Astrocyte (in vitro differentiated cells and primary cell): ENCODE data around the gene MORN4. TPM values are rescaled to one million over a fixed set of nuclear protein-coding genes. Genes with fewer than 3 reads are reported as not detected.

Experiments used
- DNase-seq: peaks from one replicate; pipeline ENCODE4 v3.0.0-alpha.2; 2010; ENCODE audit warnings: low read depth
- FAIRE-seq: peaks from 2 replicates; lab custom pipeline; 2011; peaks lifted over from hg19 to GRCh38; lab: Jason Lieb, UNC
- H2AFZ ChIP-seq: 2 replicates; pipeline ENCODE4 v1.6.0; 2012; ENCODE audit warnings: low read depth, low read length, inconsistent platforms
- H3K27ac ChIP-seq: 2 replicates; pipeline ENCODE4 v1.5.1; 2011; ENCODE audit warnings: low read depth, low read length, inconsistent platforms
- H3K27me3 ChIP-seq: 2 replicates; pipeline ENCODE4 v1.6.0; 2011; ENCODE audit warnings: low read length, inconsistent platforms; ENCODE audit not compliant: insufficient read depth
- H3K36me3 ChIP-seq: 2 replicates; pipeline ENCODE4 v1.5.1; 2011; ENCODE audit warnings: low read length, inconsistent platforms; ENCODE audit not compliant: insufficient read depth
- H3K4me1 ChIP-seq: 2 replicates; pipeline ENCODE4 v1.5.1; 2011; ENCODE audit warnings: low read length, inconsistent platforms; ENCODE audit not compliant: insufficient read depth
- H3K4me2 ChIP-seq: 2 replicates; pipeline ENCODE4 v1.6.0; 2012; ENCODE audit warnings: low read length, inconsistent platforms
- H3K4me3 ChIP-seq: 2 replicates; pipeline ENCODE4 v1.5.1; 2011; ENCODE audit warnings: low read depth, mild to moderate bottlenecking, low read length, inconsistent platforms; ENCODE audit not compliant: insufficient read depth
- H3K79me2 ChIP-seq: 2 replicates; pipeline ENCODE4 v1.6.0; 2012; ENCODE audit warnings: mild to moderate bottlenecking, low read length, inconsistent platforms; ENCODE audit not compliant: insufficient read depth
- H3K9ac ChIP-seq: 2 replicates; pipeline ENCODE4 v1.6.0; 2012; ENCODE audit warnings: mild to moderate bottlenecking, low read length, inconsistent platforms
- H3K9me3 ChIP-seq: 2 replicates; pipeline ENCODE4 v1.5.1; 2012; ENCODE audit warnings: low read depth, mild to moderate bottlenecking, low read length, inconsistent platforms; ENCODE audit not compliant: insufficient read depth
- H4K20me1 ChIP-seq: 2 replicates; pipeline ENCODE4 v1.6.0; 2012; ENCODE audit warnings: low read length, inconsistent platforms; ENCODE audit not compliant: insufficient read depth
- H3K27ac Mint-ChIP-seq: one replicate; pipeline ENCODE4 v1.8.0; 2021; ENCODE audit warnings: mild to moderate bottlenecking, mixed read lengths; ENCODE audit not compliant: unreplicated experiment
- H3K27me3 Mint-ChIP-seq: one replicate; pipeline ENCODE4 v1.8.0; 2021; ENCODE audit warnings: low read depth, mixed read lengths; ENCODE audit not compliant: unreplicated experiment
- H3K36me3 Mint-ChIP-seq: one replicate; pipeline ENCODE4 v1.8.0; 2021; ENCODE audit warnings: low read depth, mixed read lengths; ENCODE audit not compliant: unreplicated experiment
- H3K4me1 Mint-ChIP-seq: one replicate; pipeline ENCODE4 v1.8.0; 2021; ENCODE audit warnings: low read depth, mixed read lengths; ENCODE audit not compliant: unreplicated experiment
- H3K4me3 Mint-ChIP-seq: one replicate; pipeline ENCODE4 v1.8.0; 2021; ENCODE audit warnings: mild to moderate bottlenecking, moderate library complexity, mixed read lengths; ENCODE audit not compliant: unreplicated experiment
- H3K9me3 Mint-ChIP-seq: one replicate; pipeline ENCODE4 v1.8.0; 2021; ENCODE audit warnings: mild to moderate bottlenecking, mixed read lengths; ENCODE audit not compliant: unreplicated experiment
- EZH2 ChIP-seq: IDR thresholded peaks from 2 replicates; pipeline ENCODE4 v1.6.1; 2012; ENCODE audit warnings: mild to moderate bottlenecking, low read length, inconsistent platforms; ENCODE audit not compliant: insufficient read depth
- total RNA-seq: library from RNA; stranded (reverse); gene quantifications from 2 replicates; pipeline ENCODE4 v1.2.1, GENCODE V29; 2021
- TF ChIP-seq, protein P1 (sequence below): IDR thresholded peaks from 2 replicates; pipeline ENCODE4 v1.5.1; 2011; ENCODE audit warnings: low read depth, mild to moderate bottlenecking, inconsistent platforms, low read length, moderate library complexity; ENCODE audit not compliant: insufficient read depth

The MORN4 gene
- total RNA-seq, 1 donor from 2014 or later = 16.2 TPM

DNA sequence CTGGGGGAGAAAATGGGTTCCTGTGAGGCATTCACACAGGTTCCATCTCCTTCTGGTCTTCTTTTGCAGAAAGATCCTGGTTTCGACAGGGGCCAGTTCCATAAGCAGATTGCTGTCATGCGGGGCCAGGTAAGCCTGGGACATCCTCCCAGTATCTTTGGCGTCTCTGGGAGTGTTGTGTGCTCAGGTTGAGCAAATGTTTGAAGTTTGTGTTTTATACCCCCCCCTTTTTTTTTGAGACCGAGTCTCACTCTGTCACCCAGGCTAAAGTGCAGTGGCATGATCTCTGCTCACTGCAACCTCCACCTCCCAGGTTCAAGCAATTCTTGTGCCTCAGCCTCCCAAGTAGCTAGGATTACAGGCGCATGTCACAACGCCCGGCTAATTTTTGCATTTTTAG is 33.7 kb upstream of the MORN4 start:
- Histone ChIP-seq H3K4me2 (no peak overlapping the region), H2AFZ (no peak overlapping the region), H3K79me2 (no peaks in the 10 kb centered on the region), H3K36me3 (peaks cover 36% of the 10 kb centered on the region), H3K4me3 (no peak overlapping the region), H3K9me3 (no peaks in the 10 kb centered on the region), H3K27ac (no peak overlapping the region), H4K20me1 (peaks cover 3% of the 10 kb centered on the region), H3K4me1 (no peaks in the 10 kb centered on the region), H3K9ac (no peak overlapping the region), H3K27me3 (no peaks in the 10 kb centered on the region)
- Mint-ChIP-seq H3K36me3 (peaks cover 27% of the 10 kb centered on the region), H3K9me3 (no peaks in the 10 kb centered on the region), H3K4me1 (no peaks in the 10 kb centered on the region), H3K27me3 (no peaks in the 10 kb centered on the region), H3K4me3 (no peak overlapping the region), H3K27ac (no peak overlapping the region)
- DNase-seq (no peak), FAIRE-seq (no peak)
- TF ChIP-seq, protein P1, sequence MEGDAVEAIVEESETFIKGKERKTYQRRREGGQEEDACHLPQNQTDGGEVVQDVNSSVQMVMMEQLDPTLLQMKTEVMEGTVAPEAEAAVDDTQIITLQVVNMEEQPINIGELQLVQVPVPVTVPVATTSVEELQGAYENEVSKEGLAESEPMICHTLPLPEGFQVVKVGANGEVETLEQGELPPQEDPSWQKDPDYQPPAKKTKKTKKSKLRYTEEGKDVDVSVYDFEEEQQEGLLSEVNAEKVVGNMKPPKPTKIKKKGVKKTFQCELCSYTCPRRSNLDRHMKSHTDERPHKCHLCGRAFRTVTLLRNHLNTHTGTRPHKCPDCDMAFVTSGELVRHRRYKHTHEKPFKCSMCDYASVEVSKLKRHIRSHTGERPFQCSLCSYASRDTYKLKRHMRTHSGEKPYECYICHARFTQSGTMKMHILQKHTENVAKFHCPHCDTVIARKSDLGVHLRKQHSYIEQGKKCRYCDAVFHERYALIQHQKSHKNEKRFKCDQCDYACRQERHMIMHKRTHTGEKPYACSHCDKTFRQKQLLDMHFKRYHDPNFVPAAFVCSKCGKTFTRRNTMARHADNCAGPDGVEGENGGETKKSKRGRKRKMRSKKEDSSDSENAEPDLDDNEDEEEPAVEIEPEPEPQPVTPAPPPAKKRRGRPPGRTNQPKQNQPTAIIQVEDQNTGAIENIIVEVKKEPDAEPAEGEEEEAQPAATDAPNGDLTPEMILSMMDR = no peak
- no peak for TF ChIP-seq EZH2

DNA sequence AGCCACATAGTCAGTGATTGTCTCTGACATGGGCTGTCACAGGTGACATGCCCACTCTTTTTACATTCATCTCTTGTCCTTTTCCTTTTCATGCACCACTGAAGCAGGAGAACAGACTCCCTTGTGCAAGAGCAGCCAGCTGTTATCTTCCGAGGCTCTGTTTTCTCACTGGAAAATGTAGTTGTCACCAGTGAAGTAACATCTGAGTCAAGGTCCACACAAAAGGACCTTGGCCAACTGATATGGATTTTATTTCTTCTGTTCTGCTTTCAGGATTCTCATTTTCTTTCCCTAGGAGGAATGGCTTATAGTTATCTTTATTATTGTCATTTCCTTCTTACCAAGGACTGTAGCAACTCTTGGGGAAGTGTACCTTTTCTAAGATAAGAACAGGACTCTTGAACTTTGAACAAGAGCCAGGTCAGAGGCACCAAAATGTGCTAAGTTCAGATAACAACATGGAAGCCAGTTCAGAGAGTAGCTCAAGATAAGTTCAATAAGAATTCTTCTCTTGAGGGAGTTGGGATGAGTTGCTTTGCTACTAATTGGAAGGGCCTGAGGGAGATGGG is 31.1 kb upstream of the MORN4 start:
- TF ChIP-seq, protein P1 = no peak
- TF ChIP-seq EZH2 = no peak
- no peak overlapping the region for H2AFZ ChIP-seq
- peaks cover 3% of the 10 kb centered on the region for H3K4me1 ChIP-seq
- no peak overlapping the region for H3K4me3 ChIP-seq
- H3K4me2 ChIP-seq = no peak overlapping the region
- no peak overlapping the region for H3K27ac ChIP-seq
- DNase-seq = no peak
- no peaks in the 10 kb centered on the region for H3K9me3 Mint-ChIP-seq
- no peak overlapping the region for H3K27ac Mint-ChIP-seq
- H3K27me3 ChIP-seq = no peaks in the 10 kb centered on the region
- H3K36me3 ChIP-seq = peaks cover 39% of the 10 kb centered on the region
- no peaks in the 10 kb centered on the region for H3K9me3 ChIP-seq
- no peak overlapping the region for H3K9ac ChIP-seq
- H3K27me3 Mint-ChIP-seq = no peaks in the 10 kb centered on the region
- H3K4me1 Mint-ChIP-seq = peaks cover 4% of the 10 kb centered on the region
- no peaks in the 10 kb centered on the region for H3K79me2 ChIP-seq
- H4K20me1 ChIP-seq = peaks cover 3% of the 10 kb centered on the region
- H3K36me3 Mint-ChIP-seq = peaks cover 28% of the 10 kb centered on the region
- no peak for FAIRE-seq
- H3K4me3 Mint-ChIP-seq = no peak overlapping the region

DNA sequence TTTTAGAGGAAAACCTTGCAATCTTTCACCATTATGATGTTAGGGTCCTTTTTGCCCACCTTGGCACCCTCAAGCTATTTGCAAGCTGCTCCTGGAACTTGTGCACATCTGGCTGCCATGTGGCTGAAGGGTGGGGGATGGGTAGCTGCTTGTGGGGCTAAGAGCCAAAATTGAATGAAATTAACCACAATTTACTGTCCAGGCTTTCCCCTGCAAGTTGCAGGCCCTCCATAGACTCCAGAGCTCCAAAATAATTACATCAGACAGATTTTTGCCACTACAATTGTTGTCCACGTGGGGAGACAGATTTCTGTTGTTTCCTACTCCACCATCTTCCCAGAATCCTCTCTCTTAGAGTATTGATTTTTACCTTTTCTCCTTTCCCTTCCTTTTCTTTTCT is 26.3 kb upstream of the MORN4 start:
- TF ChIP-seq, protein P1 = no peak
- no peak for TF ChIP-seq EZH2
- Mint-ChIP-seq H3K36me3 (peaks cover 26% of the 10 kb centered on the region), H3K9me3 (no peaks in the 10 kb centered on the region), H3K27ac (no peak overlapping the region), H3K27me3 (no peaks in the 10 kb centered on the region), H3K4me3 (no peak overlapping the region), H3K4me1 (peaks cover 4% of the 10 kb centered on the region)
- H3K36me3 ChIP-seq = peaks cover 46% of the 10 kb centered on the region
- no peak overlapping the region for H3K9ac ChIP-seq
- no peaks in the 10 kb centered on the region for H3K27me3 ChIP-seq
- DNase-seq (peak; percentile 44), FAIRE-seq (no peak)
- no peaks in the 10 kb centered on the region for H3K9me3 ChIP-seq
- no peak overlapping the region for H2AFZ ChIP-seq
- H3K4me1 ChIP-seq = peaks cover 3% of the 10 kb centered on the region
- no peak overlapping the region for H3K4me2 ChIP-seq
- H3K27ac ChIP-seq = no peak overlapping the region
- H4K20me1 ChIP-seq = peaks cover 8% of the 10 kb centered on the region
- H3K4me3 ChIP-seq = no peak overlapping the region
- H3K79me2 ChIP-seq = no peaks in the 10 kb centered on the region
